Measurements from ENCODE around the gene GIGYF2.
"Not testable (repeated sequence)": the region's sequence is repeated elsewhere in the genome, so short reads cannot be mapped to it uniquely, and the experiment has no call there.

The GIGYF2 gene

DNA sequence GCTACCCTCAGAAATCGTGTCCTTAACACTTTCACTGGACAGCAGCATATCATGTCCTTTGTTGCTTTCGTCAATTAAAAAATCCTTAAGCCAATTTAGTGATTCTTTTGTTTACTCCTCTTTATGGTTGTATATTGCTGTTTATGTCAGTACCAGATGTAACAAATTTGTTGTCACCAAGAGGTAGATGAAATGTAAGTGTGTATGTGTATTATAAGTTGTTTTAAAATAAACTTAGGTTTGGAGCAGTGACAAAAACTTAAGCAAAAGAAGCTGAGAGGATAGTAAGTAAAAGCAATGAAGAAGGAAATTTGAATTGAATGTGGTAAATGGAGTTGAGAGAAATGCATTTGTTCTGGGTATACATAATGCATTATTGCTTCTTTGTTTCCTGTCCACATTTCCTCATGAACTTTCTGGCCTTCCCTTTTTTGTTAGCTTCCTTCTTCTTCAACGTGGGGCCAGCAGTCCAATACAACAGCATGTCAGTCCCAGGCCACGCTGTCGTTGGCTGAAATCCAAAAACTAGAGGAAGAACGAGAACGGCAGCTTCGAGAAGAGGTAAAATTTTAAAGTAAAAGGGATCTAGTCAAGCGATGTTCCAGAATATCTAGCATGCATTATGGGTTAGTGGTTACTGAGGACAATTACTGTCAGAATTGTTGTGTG lies 142.4 kb downstream of the GIGYF2 start:
- no peaks in the 10 kb centered on the region for H3K9me3 Mint-ChIP-seq
- TF ChIP-seq CTCF (IDR thresholded peaks at IDR 0.05): no peak
- H3K27me3 Mint-ChIP-seq (ENCODE audit: low read depth, poor library complexity): no peaks in the 10 kb centered on the region
- no peak for DNase-seq
- H3K4me3 Mint-ChIP-seq: no peak overlapping the region
- H3K4me1 Mint-ChIP-seq: peaks cover 15% of the 10 kb centered on the region
- H3K36me3 Mint-ChIP-seq (ENCODE audit: low read depth): peaks cover 78% of the 10 kb centered on the region
- H3K27ac Mint-ChIP-seq: peak overlapping the region; percentile 16

- Mint-ChIP-seq H3K27me3 (ENCODE audit: low read depth, poor library complexity) (no peaks in the 10 kb centered on the region), H3K27ac (peak overlapping the region; percentile 91), H3K4me1 (peaks cover 5% of the 10 kb centered on the region), H3K36me3 (ENCODE audit: low read depth) (peaks cover 76% of the 10 kb centered on the region), H3K9me3 (no peaks in the 10 kb centered on the region), H3K4me3 (no peak overlapping the region)
- no peak for DNase-seq
- TF ChIP-seq CTCF (IDR thresholded peaks at IDR 0.05): no peak
Measured at GRCh38 chr2:232842689-232843088, 145.6 kb downstream of the GIGYF2 start.

- peaks cover 75% of the 10 kb centered on the region for H3K36me3 Mint-ChIP-seq (ENCODE audit: low read depth)
- H3K9me3 Mint-ChIP-seq: no peaks in the 10 kb centered on the region
- peaks cover 5% of the 10 kb centered on the region for H3K4me1 Mint-ChIP-seq
- no peak for TF ChIP-seq CTCF (IDR thresholded peaks at IDR 0.05)
- no peak for DNase-seq
- H3K4me3 Mint-ChIP-seq: no peak overlapping the region
- peak overlapping the region; percentile 14 for H3K27ac Mint-ChIP-seq
- H3K27me3 Mint-ChIP-seq (ENCODE audit: low read depth, poor library complexity): no peaks in the 10 kb centered on the region
Measured at GRCh38 chr2:232843834-232844233, 146.7 kb downstream of the GIGYF2 start.

GRCh38 chr2:232846055-232846454 lies 148.9 kb downstream of the GIGYF2 start:
- peaks cover 5% of the 10 kb centered on the region for H3K4me1 Mint-ChIP-seq
- TF ChIP-seq CTCF (IDR thresholded peaks at IDR 0.05): no peak
- H3K4me3 Mint-ChIP-seq: no peak overlapping the region
- no peaks in the 10 kb centered on the region for H3K27me3 Mint-ChIP-seq (ENCODE audit: low read depth, poor library complexity)
- H3K9me3 Mint-ChIP-seq: no peaks in the 10 kb centered on the region
- peaks cover 67% of the 10 kb centered on the region for H3K36me3 Mint-ChIP-seq (ENCODE audit: low read depth)
- DNase-seq: no peak
- H3K27ac Mint-ChIP-seq: no peak overlapping the region

DNA sequence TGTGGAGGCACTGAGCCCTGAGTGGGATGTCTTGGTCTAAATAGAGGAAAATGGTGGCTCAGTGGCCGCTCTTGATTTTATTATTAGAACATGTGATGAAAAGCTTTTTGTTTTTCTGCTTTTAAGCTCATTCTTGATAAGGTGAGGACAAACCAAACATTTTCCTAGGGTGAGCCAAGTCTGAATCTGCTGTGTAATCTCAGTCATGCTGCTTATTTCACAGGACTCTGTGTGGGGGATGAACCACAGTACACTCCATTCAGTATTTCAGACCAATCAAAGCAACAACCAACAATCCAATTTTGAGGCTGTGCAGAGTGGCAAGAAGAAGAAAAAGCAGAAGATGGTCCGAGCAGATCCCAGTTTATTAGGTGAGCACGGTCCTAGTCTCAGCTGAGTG lies 152.9 kb downstream of the GIGYF2 start:
- no peak for DNase-seq
- TF ChIP-seq CTCF (IDR thresholded peaks at IDR 0.05): no peak
- Mint-ChIP-seq H3K27ac (no peak overlapping the region), H3K4me3 (no peak overlapping the region), H3K9me3 (no peaks in the 10 kb centered on the region), H3K4me1 (no peaks in the 10 kb centered on the region), H3K36me3 (ENCODE audit: low read depth) (peaks cover 51% of the 10 kb centered on the region), H3K27me3 (ENCODE audit: low read depth, poor library complexity) (no peaks in the 10 kb centered on the region)

DNA sequence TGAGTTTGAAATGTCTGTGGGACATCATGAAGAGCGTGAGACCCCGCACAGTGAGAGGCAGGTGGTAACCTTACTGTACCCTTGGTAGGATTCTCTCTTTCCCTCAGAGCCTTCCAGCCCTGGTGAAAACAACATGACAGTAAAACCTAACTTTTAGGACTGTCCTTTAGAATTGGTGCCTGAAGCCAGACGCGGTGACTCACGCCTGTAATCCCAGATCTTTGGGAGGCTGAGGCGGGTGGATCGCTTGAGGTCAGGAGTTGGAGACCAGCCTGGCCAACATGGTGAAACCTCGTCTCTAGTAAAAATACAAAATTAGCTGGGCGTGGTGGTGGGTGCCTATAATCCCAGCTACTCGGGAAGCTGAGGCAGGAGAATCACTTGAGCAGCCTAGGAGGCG lies 154.9 kb downstream of the GIGYF2 start:
- not testable (repeated sequence) for H3K27me3 Mint-ChIP-seq (ENCODE audit: low read depth, poor library complexity); H3K4me3 Mint-ChIP-seq; H3K9me3 Mint-ChIP-seq; H3K4me1 Mint-ChIP-seq; DNase-seq
- Mint-ChIP-seq H3K27ac (peak overlapping the region; percentile 41), H3K36me3 (ENCODE audit: low read depth) (peaks cover 48% of the 10 kb centered on the region)

Data from nephron progenitor cell (in vitro differentiated cells).